ENCODE results near the gene TMEM187.

DNA sequence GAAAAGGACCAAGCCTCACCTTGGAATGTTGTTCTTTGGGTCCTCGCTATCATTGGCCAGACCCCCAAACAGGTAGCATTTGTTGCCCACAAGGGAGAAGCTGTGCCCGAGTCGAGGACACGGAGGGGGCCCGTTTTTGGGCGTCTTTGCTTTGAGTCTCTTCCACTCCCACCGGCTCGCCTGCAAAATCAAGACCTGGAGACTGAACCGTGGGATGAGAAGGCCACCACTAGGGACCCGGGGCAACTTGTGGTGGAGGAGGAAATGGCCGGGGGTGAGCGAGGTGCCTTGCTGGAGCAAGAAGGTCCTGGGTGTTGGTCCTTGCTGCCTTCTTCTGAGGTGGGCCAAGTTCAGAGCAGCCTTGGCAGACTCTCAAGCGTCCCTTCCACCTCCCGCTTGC, 8.4 kb upstream of the TMEM187 start:
- TF ChIP-seq, protein P1, sequence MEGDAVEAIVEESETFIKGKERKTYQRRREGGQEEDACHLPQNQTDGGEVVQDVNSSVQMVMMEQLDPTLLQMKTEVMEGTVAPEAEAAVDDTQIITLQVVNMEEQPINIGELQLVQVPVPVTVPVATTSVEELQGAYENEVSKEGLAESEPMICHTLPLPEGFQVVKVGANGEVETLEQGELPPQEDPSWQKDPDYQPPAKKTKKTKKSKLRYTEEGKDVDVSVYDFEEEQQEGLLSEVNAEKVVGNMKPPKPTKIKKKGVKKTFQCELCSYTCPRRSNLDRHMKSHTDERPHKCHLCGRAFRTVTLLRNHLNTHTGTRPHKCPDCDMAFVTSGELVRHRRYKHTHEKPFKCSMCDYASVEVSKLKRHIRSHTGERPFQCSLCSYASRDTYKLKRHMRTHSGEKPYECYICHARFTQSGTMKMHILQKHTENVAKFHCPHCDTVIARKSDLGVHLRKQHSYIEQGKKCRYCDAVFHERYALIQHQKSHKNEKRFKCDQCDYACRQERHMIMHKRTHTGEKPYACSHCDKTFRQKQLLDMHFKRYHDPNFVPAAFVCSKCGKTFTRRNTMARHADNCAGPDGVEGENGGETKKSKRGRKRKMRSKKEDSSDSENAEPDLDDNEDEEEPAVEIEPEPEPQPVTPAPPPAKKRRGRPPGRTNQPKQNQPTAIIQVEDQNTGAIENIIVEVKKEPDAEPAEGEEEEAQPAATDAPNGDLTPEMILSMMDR (IDR thresholded peaks at IDR 0.05; ENCODE audit: insufficient read depth, low read depth, low read length) = no peak
- TF ChIP-seq EZH2 (IDR thresholded peaks at IDR 0.05; ENCODE audit: insufficient read depth, low read length) = no peak
